OCI-M2 (cell line): ENCODE measurements around the gene RPS6KA6.
"Not testable (repeated sequence)": the region's sequence is repeated elsewhere in the genome, so short reads cannot be mapped to it uniquely, and the experiment has no call there.

Experiments
- DNase-seq: peaks from one replicate; lab custom pipeline; 2025; ENCODE audit not compliant: unreplicated experiment; lab: John Stamatoyannopoulos, UW

Gene RPS6KA6

GRCh38 chrX:84165711-84166110 lies 22.3 kb downstream of the RPS6KA6 start:
- DNase-seq = no peak

GRCh38 chrX:84162401-84162800 lies 25.6 kb downstream of the RPS6KA6 start:
- DNase-seq = no peak

GRCh38 chrX:84161641-84162040 lies 26.4 kb downstream of the RPS6KA6 start:
- no peak for DNase-seq

- no peak for DNase-seq
Observed at GRCh38 chrX:84160736-84161135, 27.3 kb downstream of the RPS6KA6 start.

- DNase-seq = no peak
Observed at GRCh38 chrX:84156821-84157220, 31.2 kb downstream of the RPS6KA6 start.

- no peak for DNase-seq
Observed at GRCh38 chrX:84155938-84156337, 32.1 kb downstream of the RPS6KA6 start.

GRCh38 chrX:84153538-84153937 lies 34.5 kb downstream of the RPS6KA6 start:
- DNase-seq = no peak

- no peak for DNase-seq
Observed at GRCh38 chrX:84144991-84145390, 43.0 kb downstream of the RPS6KA6 start.

GRCh38 chrX:84144281-84144680 lies 43.7 kb downstream of the RPS6KA6 start:
- DNase-seq = no peak

- no peak for DNase-seq
Observed at GRCh38 chrX:84133023-84133422, 55.0 kb downstream of the RPS6KA6 start.

- DNase-seq = no peak
Observed at GRCh38 chrX:84123585-84123984, 64.4 kb downstream of the RPS6KA6 start.

- no peak for DNase-seq
Observed at GRCh38 chrX:84118769-84119168, 69.2 kb downstream of the RPS6KA6 start.

- DNase-seq = no peak
Observed at GRCh38 chrX:84118315-84118714, 69.7 kb downstream of the RPS6KA6 start.

GRCh38 chrX:84108584-84108983 lies 79.4 kb downstream of the RPS6KA6 start:
- no peak for DNase-seq

GRCh38 chrX:84099120-84099519 lies 88.9 kb downstream of the RPS6KA6 start:
- no peak for DNase-seq

- DNase-seq = not testable (repeated sequence)
Observed at GRCh38 chrX:84079479-84080197, 108.4 kb downstream of the RPS6KA6 start.

- no peak for DNase-seq
Observed at GRCh38 chrX:84078991-84079390, 109.0 kb downstream of the RPS6KA6 start.

- DNase-seq = no peak
Observed at GRCh38 chrX:84064814-84065213, 123.2 kb downstream of the RPS6KA6 start.

- DNase-seq = no peak
Observed at GRCh38 chrX:84064164-84064563, 123.8 kb downstream of the RPS6KA6 start.

GRCh38 chrX:84047339-84047738 lies 140.7 kb downstream of the RPS6KA6 start:
- no peak for DNase-seq

GRCh38 chrX:84046403-84046984 lies 141.5 kb downstream of the RPS6KA6 start:
- DNase-seq = no peak

GRCh38 chrX:84044051-84044450 lies 143.9 kb downstream of the RPS6KA6 start:
- DNase-seq = no peak
